IMR-90 (cell line): ENCODE results near the gene CAPZA2. TPM values are rescaled to one million over a fixed set of nuclear protein-coding genes. Genes with fewer than 3 reads are reported as not detected.

Experiments
- ATAC-seq: fragments of 200-7000 bp; cut with Tn5 transposase; 2 replicates; pipeline ENCODE4 v1.9.1; 2020; ENCODE audit warnings: low read depth, mild to moderate bottlenecking, moderate library complexity
- BruUV-seq: library from RNA; stranded (reverse); fragments of 400-500 nt; replicated peaks from 2 replicates; lab custom pipeline; 2021; lab: Mats Ljungman, UMichigan
- CTCF ChIA-PET: fragments of 300-600 bp; formaldehyde crosslinking; extraction: SDS; loops from one replicate; lab custom pipeline; 2021; ENCODE audit warnings: antibody characterized with exemption; lab: Yijun Ruan, JAX
- POLR2A ChIA-PET: fragments of 300-600 bp; sonication (Branson Sonifier 250); formaldehyde crosslinking; loops from one replicate; lab custom pipeline; 2022; ENCODE audit warnings: antibody characterized with exemption; ENCODE audit not compliant: unreplicated experiment; lab: Charles Lee
- DNase-seq: peaks from one replicate; pipeline ENCODE4 v3.0.0; 2013
- H2AFZ ChIP-seq: replicated peaks from 2 replicates; pipeline ENCODE3; 2013; ENCODE audit warnings: low read length, mild to moderate bottlenecking; ENCODE audit not compliant: poor library complexity
- H2AK5ac ChIP-seq: 2 replicates; pipeline ENCODE4 v1.6.1; 2013; ENCODE audit warnings: low read depth, low read length, inconsistent platforms
- H2AK9ac ChIP-seq: replicated peaks from 2 replicates; pipeline ENCODE3; 2013; ENCODE audit warnings: mild to moderate bottlenecking, low read depth, low read length, moderate library complexity; ENCODE audit not compliant: poor library complexity
- H2BK120ac ChIP-seq: 2 replicates; pipeline ENCODE4 v1.6.1; 2013; ENCODE audit warnings: low read depth, low read length, inconsistent platforms
- H2BK15ac ChIP-seq: 3 replicates; pipeline ENCODE4 v1.6.1; 2013; ENCODE audit warnings: low read depth, low read length, inconsistent platforms
- H2BK20ac ChIP-seq: 2 replicates; pipeline ENCODE4 v1.6.1; 2013; ENCODE audit warnings: low read depth, mild to moderate bottlenecking, inconsistent platforms, low read length, moderate library complexity
- H2BK5ac ChIP-seq: 2 replicates; pipeline ENCODE4 v1.6.1; 2013; ENCODE audit warnings: mild to moderate bottlenecking, low read depth, low read length, inconsistent platforms; ENCODE audit not compliant: poor library complexity, severe bottlenecking
- H3K14ac ChIP-seq: replicated peaks from 2 replicates; pipeline ENCODE4 v1.6.1; 2013; ENCODE audit warnings: low read depth, low read length, inconsistent platforms
- H3K18ac ChIP-seq: 2 replicates; pipeline ENCODE4 v1.6.1; 2013; ENCODE audit warnings: low read depth, low read length, control low read depth
- H3K23ac ChIP-seq: 2 replicates; pipeline ENCODE4 v1.6.1; 2013; ENCODE audit warnings: low read depth, low read length, inconsistent platforms
- H3K27ac ChIP-seq: 2 replicates; pipeline ENCODE4 v1.5.1; 2013; ENCODE audit warnings: mild to moderate bottlenecking, control low read depth, low read length; ENCODE audit not compliant: insufficient read depth
- H3K27me3 ChIP-seq: 2 replicates; pipeline ENCODE4 v1.6.1; 2013; ENCODE audit warnings: low read length; ENCODE audit not compliant: control insufficient read depth, insufficient read depth
- H3K36me3 ChIP-seq: 2 replicates; pipeline ENCODE4 v1.6.1; 2013; ENCODE audit warnings: low read length, mixed read lengths; ENCODE audit not compliant: control insufficient read depth, insufficient read depth
- H3K4ac ChIP-seq: 2 replicates; pipeline ENCODE4 v1.6.1; 2013; ENCODE audit warnings: low read depth, low read length, inconsistent platforms
- H3K4me1 ChIP-seq: 2 replicates; pipeline ENCODE4 v1.6.1; 2013; ENCODE audit warnings: low read length, mixed read lengths; ENCODE audit not compliant: control insufficient read depth, insufficient read depth
- H3K4me2 ChIP-seq: 2 replicates; pipeline ENCODE4 v1.6.1; 2013; ENCODE audit warnings: low read depth, mild to moderate bottlenecking, control low read depth, low read length, moderate library complexity
- H3K4me3 ChIP-seq: 2 replicates; pipeline ENCODE4 v1.5.1; 2013; ENCODE audit warnings: low read depth, mild to moderate bottlenecking, control low read depth, low read length, moderate library complexity; ENCODE audit not compliant: insufficient read depth
- H3K56ac ChIP-seq: 2 replicates; pipeline ENCODE4 v1.6.1; 2013; ENCODE audit warnings: low read length, inconsistent platforms; ENCODE audit not compliant: insufficient read depth; ENCODE audit errors: extremely low read depth
- H3K79me1 ChIP-seq, 2 experiments: 2 replicates each; pipeline ENCODE4 v1.6.1; 2013; ENCODE audit warnings: low read length in 2 of 2, inconsistent platforms in 1 of 2, low read depth in 1 of 2
- H3K9ac ChIP-seq: 2 replicates; pipeline ENCODE4 v1.6.1; 2013; ENCODE audit warnings: low read depth, low read length, control low read depth
- H3K9me1 ChIP-seq: 2 replicates; pipeline ENCODE4 v1.6.1; 2013; ENCODE audit warnings: low read length, inconsistent platforms; ENCODE audit not compliant: insufficient read depth
- H3K9me3 ChIP-seq: 2 replicates; pipeline ENCODE4 v1.6.1; 2013; ENCODE audit warnings: low read length; ENCODE audit not compliant: control insufficient read depth, insufficient read depth
- H4K20me1 ChIP-seq: 2 replicates; pipeline ENCODE4 v1.6.1; 2013; ENCODE audit warnings: low read length, inconsistent platforms; ENCODE audit not compliant: insufficient read depth
- H4K5ac ChIP-seq: 2 replicates; pipeline ENCODE4 v1.6.1; 2013; ENCODE audit warnings: mild to moderate bottlenecking, low read depth, low read length, control low read depth
- H4K8ac ChIP-seq, 2 experiments: 2 replicates each; pipeline ENCODE4 v1.6.1; 2013; ENCODE audit warnings: low read depth in 2 of 2, low read length in 2 of 2, control low read depth in 1 of 2, inconsistent platforms in 1 of 2
- H4K91ac ChIP-seq: 2 replicates; pipeline ENCODE4 v1.6.1; 2013; ENCODE audit warnings: low read depth, low read length, inconsistent platforms; ENCODE audit not compliant: insufficient read depth
- BHLHE40 ChIP-seq: fragments of 150-350 bp; IDR thresholded peaks from 2 replicates; pipeline ENCODE4 v1.6.1; 2016; ENCODE audit warnings: mild to moderate bottlenecking, low read depth, low read length
- CHD1 ChIP-seq: IDR thresholded peaks from 2 replicates; pipeline ENCODE4 v1.6.1; 2012; ENCODE audit warnings: low read depth, low read length, improper control_type of control experiment
- ELK1 ChIP-seq: fragments of 150-350 bp; IDR thresholded peaks from 2 replicates; pipeline ENCODE4 v1.6.1; 2016; ENCODE audit warnings: low read depth, mild to moderate bottlenecking, low read length, moderate library complexity, borderline replicate concordance
- MAZ ChIP-seq: IDR thresholded peaks from 2 replicates; pipeline ENCODE4 v1.6.1; 2012; ENCODE audit warnings: low read depth, mild to moderate bottlenecking, low read length, improper control_type of control experiment, moderate library complexity, borderline replicate concordance
- NFE2L2 ChIP-seq: fragments of 150-350 bp; IDR thresholded peaks from 2 replicates; pipeline ENCODE4 v1.6.1; 2016; ENCODE audit warnings: low read depth, mild to moderate bottlenecking, low read length
- POLR2A ChIP-seq: IDR thresholded peaks from 2 replicates; pipeline ENCODE4 v1.6.1; 2012; ENCODE audit warnings: mild to moderate bottlenecking, low read depth, low read length
- RAD21 ChIP-seq: IDR thresholded peaks from 2 replicates; pipeline ENCODE4 v1.6.1; 2012; ENCODE audit warnings: low read length, improper control_type of control experiment
- RCOR1 ChIP-seq: IDR thresholded peaks from 2 replicates; pipeline ENCODE4 v1.6.1; 2012; ENCODE audit warnings: mild to moderate bottlenecking, low read length, improper control_type of control experiment; ENCODE audit not compliant: insufficient replicate concordance
- SMC3 ChIP-seq: fragments of 150-350 bp; IDR thresholded peaks from 2 replicates; pipeline ENCODE4 v1.6.1; 2016; ENCODE audit warnings: low read depth, mild to moderate bottlenecking, antibody characterized with exemption, low read length, moderate library complexity
- USF2 ChIP-seq: fragments of 150-350 bp; IDR thresholded peaks from 2 replicates; pipeline ENCODE4 v1.6.1; 2017; ENCODE audit warnings: mild to moderate bottlenecking, antibody characterized with exemption, low read length, low read depth
- WGBS, 2 experiments: methylation state at CpG; one replicate each; pipeline versions ENCODE4 v1.1.5 to v1.1.7; 2013; ENCODE audit warnings: missing lambda C conversion rate in 2 of 2; ENCODE audit not compliant: insufficient read length in 1 of 2; ENCODE audit errors: extremely low coverage in 2 of 2; 5-methylcytosine and 5-hydroxymethylcytosine counted together
- dilution Hi-C: fragments of 300-500 bp; cut with HindIII; formaldehyde crosslinking; loops from one replicate; pipeline ENCODE4 v1.14.3; 2018; ENCODE audit warnings: low sequenced_read_pairs; ENCODE audit not compliant: unreplicated experiment
- in situ Hi-C: fragments of 300-500 bp; cut with MboI; formaldehyde crosslinking; loops from 3 replicates; pipeline ENCODE4 v1.14.3; 2019; ENCODE audit warnings: low sequenced_read_pairs, inconsistent platforms, mixed read lengths
- intact Hi-C: fragments of 100-400 bp; cut with micrococcal nuclease; formaldehyde crosslinking; loops from 2 replicates; pipeline ENCODE4 v1.10.0; 2022
- polyA plus RNA-seq, 3 experiments: library from polyadenylated mRNA; depleted of rRNA; stranded (reverse); fragments of >200 nt; gene quantifications; 2 replicates each; pipeline ENCODE4 v1.2.3, GENCODE V29; 2012; ENCODE audit warnings: low replicate concordance in 1 of 3
- total RNA-seq: library from RNA; depleted of rRNA; stranded (reverse); fragments of >200 nt; gene quantifications from 2 replicates; pipeline ENCODE4 v1.2.3, GENCODE V29; 2012

CAPZA2 gene
- total and polyA plus RNA-seq, 2 of the 4 experiments (the other 2 are of a cell fraction): 66.6 to 133 TPM

DNA sequence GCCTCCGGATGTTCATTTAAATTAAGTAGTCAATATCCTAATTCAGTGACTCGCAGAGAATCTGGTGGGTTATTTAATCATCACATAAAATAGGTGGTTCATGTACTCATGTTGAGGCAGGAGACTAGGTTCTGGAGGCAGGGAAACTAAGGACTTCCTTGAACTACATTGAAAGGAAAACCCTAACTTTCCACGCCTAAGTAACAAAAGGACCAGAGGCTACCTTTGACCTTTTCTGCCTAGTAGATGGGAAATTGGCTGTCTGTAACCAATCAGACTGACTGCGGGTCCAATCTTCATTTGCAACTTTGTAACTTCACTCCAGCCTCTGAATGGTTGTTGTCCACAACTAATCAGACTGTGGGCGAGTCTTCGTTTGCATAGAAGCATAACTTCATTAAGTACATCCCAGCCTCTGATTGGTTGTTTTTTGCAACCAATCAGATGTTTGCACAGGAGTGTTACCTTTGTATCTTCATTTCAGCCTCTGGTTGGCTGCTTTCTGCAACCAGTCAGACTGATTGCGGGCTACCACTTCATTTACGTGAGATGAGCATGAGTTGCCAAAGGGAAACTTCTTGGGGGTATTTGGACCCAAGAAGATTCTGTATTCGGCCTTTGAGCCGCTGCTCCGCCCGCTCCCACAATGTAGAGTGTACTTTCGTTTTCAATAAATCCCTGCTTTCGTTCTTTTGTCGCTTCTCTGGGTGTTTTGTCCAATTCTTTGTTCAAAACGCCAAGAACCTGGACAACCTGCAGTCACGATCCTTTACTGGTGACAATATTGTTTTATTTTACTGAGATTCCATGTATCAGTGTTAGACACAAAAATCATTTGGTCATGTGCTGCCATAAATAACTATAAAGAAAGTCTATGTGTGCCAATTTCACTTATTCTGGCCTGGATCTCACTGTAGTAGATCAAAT lies 89.2 kb downstream of the CAPZA2 start (continued):
- TF ChIP-seq MAZ: no peak

GRCh38 chr7:116952635-116953371 lies 90.4 kb downstream of the CAPZA2 start:
- Histone ChIP-seq H3K4ac (peak overlapping the region; percentile 34), H2AK5ac (peak overlapping the region; percentile 2; the same call in 1 of the 2 replicates), H4K91ac (peak overlapping the region; percentile 62), H3K4me1 (peaks cover 9% of the 10 kb centered on the region), H3K9me3 (no peaks in the 10 kb centered on the region), H3K4me3 (peak overlapping the region; percentile 67), H4K5ac (peak overlapping the region; percentile 31; the same call in 1 of the 2 replicates), H3K9ac (peak overlapping the region; percentile 61), H3K23ac (peak overlapping the region; percentile 86), H2BK15ac (no peak overlapping the region), H2BK20ac (no peak overlapping the region), H3K4me2 (peak overlapping the region; percentile 91), H2BK5ac (peak overlapping the region; percentile 56), H3K56ac (peak overlapping the region; percentile 67), H3K36me3 (no peaks in the 10 kb centered on the region), H2AFZ (peak overlapping the region; percentile 99), H4K8ac (peak overlapping the region; percentile 47 to 98; a peak in 3 of 4 replicates), H2AK9ac (peak overlapping the region; percentile 80), H2BK120ac (peak overlapping the region; percentile 56; the same call in 1 of the 2 replicates), H4K20me1 (peaks cover 3% of the 10 kb centered on the region; the same call in 1 of the 2 replicates), H3K27me3 (no peaks in the 10 kb centered on the region), H3K18ac (peak overlapping the region; percentile 10), H3K14ac (peak overlapping the region; percentile 57), H3K79me1 (peaks cover 14 to 37% of the 10 kb centered on the region in 2 experiments), H3K9me1 (peaks cover 3% of the 10 kb centered on the region; the same call in 1 of the 2 replicates), H3K27ac (peak overlapping the region; percentile 66)
- BruUV-seq: TSS peak; percentile 81
- no peak; the same call in 1 of the 2 replicates for ATAC-seq
- CTCF ChIA-PET: no interaction called here
- intact Hi-C loops: no loop called here
- POLR2A ChIA-PET: no interaction called here
- peak; percentile 33 for DNase-seq
- TF ChIP-seq USF2 (peak; percentile 76), SMC3 (no peak), NFE2L2 (no peak), RCOR1 (no peak), CHD1 (no peak), BHLHE40 (no peak), POLR2A (no peak; the same call in 1 of the 2 replicates), ELK1 (no peak), RAD21 (no peak)
- in situ Hi-C loops: no loop called here
- dilution Hi-C loops: no loop called here
- WGBS, 2 experiments: no CpG with 5 or more reads among the region's 25 CpGs
